H9 (cell line): Measurements from ENCODE around the gene AFDN. TPM values are rescaled to one million over a fixed set of nuclear protein-coding genes. Genes with fewer than 3 reads are reported as not detected.

Experiments used
- DNase-seq: peaks from one replicate; pipeline ENCODE4 v3.0.0-alpha.2; 2017
- H2AFZ ChIP-seq: one replicate; pipeline ENCODE4 v1.6.1; 2013; ENCODE audit warnings: mild to moderate bottlenecking, low read length, control low read depth, moderate library complexity
- H2AK5ac ChIP-seq: 2 replicates; pipeline ENCODE4 v1.6.1; 2013; ENCODE audit warnings: low read length, control low read depth, mixed read lengths; ENCODE audit not compliant: insufficient read length
- H2BK120ac ChIP-seq: one replicate; pipeline ENCODE4 v1.6.1; 2013; ENCODE audit warnings: low read depth, mild to moderate bottlenecking, low read length, control low read depth, inconsistent platforms; ENCODE audit not compliant: poor library complexity, severe bottlenecking
- H2BK12ac ChIP-seq: 2 replicates; pipeline ENCODE4 v1.6.1; 2013; ENCODE audit warnings: low read length, control low read depth, mixed read lengths, low read depth; ENCODE audit not compliant: insufficient read length
- H2BK15ac ChIP-seq: 2 replicates; pipeline ENCODE4 v1.6.1; 2013; ENCODE audit warnings: low read depth, low read length, control low read depth
- H2BK20ac ChIP-seq: one replicate; pipeline ENCODE4 v1.6.1; 2013; ENCODE audit warnings: low read depth, mild to moderate bottlenecking, low read length, control low read depth, inconsistent platforms; ENCODE audit not compliant: poor library complexity, severe bottlenecking
- H2BK5ac ChIP-seq: 2 replicates; pipeline ENCODE4 v1.6.1; 2013; ENCODE audit warnings: low read length, control low read depth, mixed read lengths; ENCODE audit not compliant: insufficient read length
- H3K14ac ChIP-seq: 2 replicates; pipeline ENCODE4 v1.6.1; 2013; ENCODE audit warnings: low read length, control low read depth; ENCODE audit not compliant: insufficient read depth
- H3K18ac ChIP-seq: 2 replicates; pipeline ENCODE4 v1.6.1; 2013; ENCODE audit warnings: low read depth, mild to moderate bottlenecking, mixed read lengths, low read length, control low read depth; ENCODE audit not compliant: insufficient read length
- H3K23ac ChIP-seq: 2 replicates; pipeline ENCODE4 v1.6.1; 2013; ENCODE audit warnings: low read length, control low read depth, mixed read lengths, low read depth; ENCODE audit not compliant: insufficient read length
- H3K23me2 ChIP-seq: 2 replicates; pipeline ENCODE4 v1.6.1; 2013; ENCODE audit warnings: low read depth, mild to moderate bottlenecking, mixed read lengths, low read length, control low read depth; ENCODE audit not compliant: insufficient read length, poor library complexity, severe bottlenecking
- H3K27ac ChIP-seq: 2 replicates; pipeline ENCODE4 v1.5.1; 2013; ENCODE audit warnings: low read length, control low read depth, mixed read lengths, low read depth; ENCODE audit not compliant: insufficient read length
- H3K27me3 ChIP-seq: 2 replicates; pipeline ENCODE4 v1.6.1; 2013; ENCODE audit warnings: low read length, control low read depth, inconsistent platforms; ENCODE audit not compliant: insufficient read depth
- H3K4ac ChIP-seq: 2 replicates; pipeline ENCODE4 v1.6.1; 2013; ENCODE audit warnings: low read depth, mild to moderate bottlenecking, control low read depth, inconsistent platforms, low read length, moderate library complexity
- H3K4me1 ChIP-seq: 2 replicates; pipeline ENCODE4 v1.6.1; 2013; ENCODE audit warnings: low read length, control low read depth, inconsistent platforms; ENCODE audit not compliant: insufficient read depth
- H3K4me2 ChIP-seq: 2 replicates; pipeline ENCODE4 v1.6.1; 2013; ENCODE audit warnings: low read length, control low read depth, mixed read lengths; ENCODE audit not compliant: insufficient read length, insufficient read depth
- H3K56ac ChIP-seq: 2 replicates; pipeline ENCODE4 v1.6.1; 2013; ENCODE audit warnings: low read depth, mild to moderate bottlenecking, mixed read lengths, low read length, control low read depth; ENCODE audit not compliant: insufficient read length
- H3K79me1 ChIP-seq: 2 replicates; pipeline ENCODE4 v1.6.1; 2013; ENCODE audit warnings: low read depth, mild to moderate bottlenecking, moderate library complexity, low read length, control low read depth, inconsistent platforms; ENCODE audit not compliant: insufficient read depth, poor library complexity, severe bottlenecking
- H3K79me2 ChIP-seq: 2 replicates; pipeline ENCODE4 v1.6.1; 2013; ENCODE audit warnings: low read length, control low read depth, inconsistent platforms; ENCODE audit not compliant: insufficient read depth
- H3K9ac ChIP-seq: 2 replicates; pipeline ENCODE4 v1.6.1; 2013; ENCODE audit warnings: low read length, control low read depth, mixed read lengths; ENCODE audit not compliant: insufficient read length; ENCODE audit errors: extremely low read depth
- H3K9me3 ChIP-seq: one replicate; pipeline ENCODE4 v1.6.1; 2013; ENCODE audit warnings: low read depth, low read length, inconsistent platforms; ENCODE audit not compliant: control insufficient read depth
- H3T11ph ChIP-seq: one replicate; pipeline ENCODE4 v1.6.1; 2013; ENCODE audit warnings: mild to moderate bottlenecking, low read length, control low read depth, inconsistent platforms
- H4K20me1 ChIP-seq: one replicate; pipeline ENCODE4 v1.6.1; 2013; ENCODE audit not compliant: control insufficient read depth, insufficient read length, insufficient read depth
- H4K5ac ChIP-seq: 2 replicates; pipeline ENCODE4 v1.6.1; 2013; ENCODE audit warnings: low read depth, mild to moderate bottlenecking, mixed read lengths, low read length, control low read depth; ENCODE audit not compliant: insufficient read length
- H4K8ac ChIP-seq: replicated peaks from 2 replicates; pipeline ENCODE4 v1.6.1; 2013; ENCODE audit warnings: low read length, control low read depth, mixed read lengths, low read depth; ENCODE audit not compliant: insufficient read length
- H4K91ac ChIP-seq: 2 replicates; pipeline ENCODE4 v1.6.1; 2013; ENCODE audit warnings: low read depth, mild to moderate bottlenecking, moderate library complexity, mixed read lengths, low read length, control low read depth; ENCODE audit not compliant: insufficient read length
- H3K27ac Mint-ChIP-seq, 3 experiments: 2 replicates in 2 of 3; 3 replicates in 1 of 3; pipeline ENCODE4 v1.8.0; 2020 to 2021; ENCODE audit warnings: mixed read lengths in 3 of 3, mild to moderate bottlenecking in 1 of 3, moderate library complexity in 1 of 3
- H3K27me3 Mint-ChIP-seq: 2 replicates; pipeline ENCODE4 v1.8.0; 2021; ENCODE audit warnings: low read depth, mild to moderate bottlenecking, moderate library complexity, mixed read lengths
- H3K36me3 Mint-ChIP-seq, 3 experiments: 2 replicates in 2 of 3; 3 replicates in 1 of 3; pipeline ENCODE4 v1.8.0; 2020 to 2021; ENCODE audit warnings: low read depth in 3 of 3, mixed read lengths in 3 of 3; ENCODE audit not compliant: insufficient read depth in 1 of 3
- H3K4me1 Mint-ChIP-seq, 2 experiments: 2 replicates each; pipeline ENCODE4 v1.8.0; 2020; ENCODE audit warnings: mixed read lengths in 2 of 2
- H3K4me3 Mint-ChIP-seq, 2 experiments: 2 replicates in 1 of 2; 3 replicates in 1 of 2; pipeline ENCODE4 v1.8.0; 2020 to 2021; ENCODE audit warnings: mild to moderate bottlenecking in 2 of 2, mixed read lengths in 2 of 2, moderate library complexity in 1 of 2
- H3K9me3 Mint-ChIP-seq, 2 experiments: 2 replicates in 1 of 2; 3 replicates in 1 of 2; pipeline ENCODE4 v1.8.0; 2020; ENCODE audit warnings: mild to moderate bottlenecking in 2 of 2, mixed read lengths in 2 of 2, moderate library complexity in 1 of 2
- CTCF ChIP-seq: fragments of 200-600 bp; sonication (generic); conservative IDR thresholded peaks from 3 replicates; pipeline ENCODE4 v1.8.0; 2021; ENCODE audit warnings: antibody characterized with exemption, mild to moderate bottlenecking
- WGBS: extraction: QIAGEN DNeasy Blood & Tissue Kit; methylation state at CpG from one replicate; pipeline ENCODE4 v1.1.7; 2013; ENCODE audit warnings: missing lambda C conversion rate, low lambda C conversion rate, mixed read lengths; ENCODE audit not compliant: insufficient read length; ENCODE audit errors: extremely low coverage; 5-methylcytosine and 5-hydroxymethylcytosine counted together
- total RNA-seq: library from RNA; stranded (reverse); gene quantifications from 2 replicates; pipeline ENCODE4 v1.2.1, GENCODE V29; 2021

The AFDN gene
- total RNA-seq, 1 experiment from 2014 or later: 157 TPM

DNA sequence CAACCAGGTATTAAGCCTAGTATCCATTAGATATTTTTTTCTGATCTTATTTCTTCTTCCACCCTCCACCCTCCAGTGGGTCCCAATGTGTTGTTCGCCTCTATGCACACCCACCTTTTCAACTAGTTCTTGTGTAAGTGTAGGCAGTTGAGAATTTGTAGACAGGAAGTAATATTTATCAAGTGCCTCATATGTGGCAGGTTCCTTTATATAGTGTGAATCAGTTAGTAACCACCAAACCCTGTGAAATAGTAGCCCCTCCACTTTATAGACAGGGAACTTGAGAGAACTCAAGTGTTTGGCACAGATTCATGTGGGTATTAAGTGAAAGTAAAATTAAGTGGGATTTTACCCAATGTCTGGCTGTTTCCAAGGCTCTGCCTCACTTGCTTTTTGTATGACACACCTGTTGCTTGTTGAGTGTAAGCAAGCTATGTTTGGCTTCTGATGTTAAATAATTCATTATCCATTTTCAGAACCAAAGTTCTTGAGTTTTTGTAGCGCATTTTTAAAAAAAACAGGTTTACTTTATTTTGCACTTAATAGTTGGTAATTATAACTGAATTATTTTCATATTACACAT lies 24.8 kb downstream of the AFDN start:
- Histone ChIP-seq H2BK20ac (no peak overlapping the region), H2BK12ac (no peak overlapping the region), H4K91ac (no peak overlapping the region), H3K23ac (no peak overlapping the region), H2AK5ac (no peak overlapping the region), H4K20me1 (no peaks in the 10 kb centered on the region), H3K9me3 (no peaks in the 10 kb centered on the region), H3K79me1 (peaks cover 4% of the 10 kb centered on the region), H2BK15ac (no peak overlapping the region), H3K27ac (no peak overlapping the region), H4K8ac (no peak overlapping the region), H3K27me3 (no peaks in the 10 kb centered on the region), H3K23me2 (no peaks in the 10 kb centered on the region), H3T11ph (no peak overlapping the region), H3K14ac (no peak overlapping the region), H2BK120ac (no peak overlapping the region), H3K79me2 (peaks cover 34% of the 10 kb centered on the region), H3K4ac (no peak overlapping the region), H3K4me1 (no peaks in the 10 kb centered on the region; the same call in 1 of the 2 replicates), H3K56ac (no peak overlapping the region), H2AFZ (no peak overlapping the region), H3K18ac (no peak overlapping the region), H4K5ac (no peak overlapping the region), H3K4me2 (no peak overlapping the region), H3K9ac (no peak overlapping the region), H2BK5ac (no peak overlapping the region)
- TF ChIP-seq CTCF: no peak
- WGBS: no CpG with 5 or more reads among the region's 2 CpGs
- Mint-ChIP-seq H3K9me3 (no peaks in the 10 kb centered on the region; a peak in 1 of 5 replicates), H3K4me3 (no peak overlapping the region), H3K36me3 (no peaks in the 10 kb centered on the region; a peak in 1 of 7 replicates), H3K27me3 (no peaks in the 10 kb centered on the region), H3K4me1 (peaks cover 71 to 87% of the 10 kb centered on the region in 2 experiments), H3K27ac (peak overlapping the region in 2 of 3 experiments; percentile 82; a peak in 2 of 7 replicates)
- DNase-seq: no peak
